Activated T-cell treated with anti-CD3 and anti-CD28 coated beads for 48 hours (primary cell): ENCODE data around the gene KRT12.

Source experiments
- DNase-seq: peaks from one replicate; pipeline ENCODE4 v3.0.0-alpha.2; 2020; ENCODE audit warnings: low read depth

The KRT12 gene

GRCh38 chr17:40843242-40843641 is 23.8 kb downstream of the KRT12 start:
- DNase-seq, result no peak

GRCh38 chr17:40841246-40841645 is 25.8 kb downstream of the KRT12 start:
- DNase-seq, result no peak

- no peak for DNase-seq
Measured at GRCh38 chr17:40839194-40839593, 27.8 kb downstream of the KRT12 start.

- no peak for DNase-seq
Measured at GRCh38 chr17:40836020-40836419, 31.0 kb downstream of the KRT12 start.

- no peak for DNase-seq
Measured at GRCh38 chr17:40833882-40834281, 33.1 kb downstream of the KRT12 start.

- DNase-seq, result no peak
Measured at GRCh38 chr17:40832840-40833239, 34.2 kb downstream of the KRT12 start.

- no peak for DNase-seq
Measured at GRCh38 chr17:40830085-40830776, 36.8 kb downstream of the KRT12 start.

GRCh38 chr17:40828454-40829044 is 38.5 kb downstream of the KRT12 start:
- DNase-seq, result no peak

- DNase-seq, result no peak
Measured at GRCh38 chr17:40827746-40828453, 39.1 kb downstream of the KRT12 start.

GRCh38 chr17:40825599-40825998 is 41.4 kb downstream of the KRT12 start:
- DNase-seq, result no peak

- no peak for DNase-seq
Measured at GRCh38 chr17:40824015-40824832, 42.8 kb downstream of the KRT12 start.

- no peak for DNase-seq
Measured at GRCh38 chr17:40822132-40822812, 44.8 kb downstream of the KRT12 start, which contains the start of gene KRT10. Gene KRT10 (minus strand): TSS chr17:40822614. CDS start chr17:40822585, 29 bp downstream.

GRCh38 chr17:40821536-40821935 is 45.5 kb downstream of the KRT12 start:
- no peak for DNase-seq

GRCh38 chr17:40820228-40820838 is 46.7 kb downstream of the KRT12 start:
- no peak for DNase-seq

GRCh38 chr17:40819528-40820125 is 47.4 kb downstream of the KRT12 start:
- no peak for DNase-seq

- peak; percentile 85 for DNase-seq
Measured at GRCh38 chr17:40818733-40819527, 48.1 kb downstream of the KRT12 start.

GRCh38 chr17:40818343-40818732 is 48.7 kb downstream of the KRT12 start:
- no peak for DNase-seq

GRCh38 chr17:40817103-40817682 is 49.8 kb downstream of the KRT12 start:
- no peak for DNase-seq

GRCh38 chr17:40816569-40816968 is 50.5 kb downstream of the KRT12 start:
- no peak for DNase-seq

- DNase-seq, result no peak
Measured at GRCh38 chr17:40815381-40815780, 51.6 kb downstream of the KRT12 start.
